HUES6 (cell line): ENCODE results near the gene TUBGCP6.
A peak's percentile ranks its signal among the peaks of the same experiment; 100 is the strongest.

Experiments
- H3K27ac ChIP-seq: 2 replicates; pipeline ENCODE4 v1.7.0; 2013; ENCODE audit warnings: low read depth, mild to moderate bottlenecking, low read length, inconsistent platforms
- H3K27me3 ChIP-seq: 2 replicates; pipeline ENCODE4 v1.6.1; 2013; ENCODE audit warnings: low read length; ENCODE audit not compliant: control insufficient read depth, insufficient read depth
- H3K36me3 ChIP-seq: 2 replicates; pipeline ENCODE4 v1.6.1; 2013; ENCODE audit warnings: low read length; ENCODE audit not compliant: control insufficient read depth, insufficient read depth
- H3K4me1 ChIP-seq: 2 replicates; pipeline ENCODE4 v1.6.1; 2013; ENCODE audit warnings: low read length; ENCODE audit not compliant: control insufficient read depth, insufficient read depth
- H3K4me3 ChIP-seq: 2 replicates; pipeline ENCODE4 v1.5.1; 2013; ENCODE audit warnings: low read depth, low read length
- H3K9ac ChIP-seq: one replicate; pipeline ENCODE4 v1.6.1; 2013; ENCODE audit warnings: mild to moderate bottlenecking, low read length
- H3K9me3 ChIP-seq: 2 replicates; pipeline ENCODE4 v1.6.1; 2013; ENCODE audit warnings: low read depth, low read length; ENCODE audit not compliant: control insufficient read depth, insufficient read depth

Gene TUBGCP6

GRCh38 chr22:50270666-50271394 lies 26.0 kb upstream of the TUBGCP6 start:
- Histone ChIP-seq H3K36me3 (peaks cover 10% of the 10 kb centered on the region), H3K9ac (no peak overlapping the region), H3K27me3 (peaks cover 64% of the 10 kb centered on the region), H3K9me3 (peaks cover under 1% of the 10 kb centered on the region; the same call in 1 of the 2 replicates), H3K4me1 (peaks cover 16% of the 10 kb centered on the region), H3K27ac (no peak overlapping the region), H3K4me3 (peak overlapping the region; percentile 43)

- Histone ChIP-seq H3K4me3 (peak within 1 kb of the TSS; percentile 43), H3K9me3 (no peaks in the 10 kb centered on the region), H3K27me3 (peaks cover 70% of the 10 kb centered on the region), H3K9ac (no peak within 1 kb of the TSS), H3K27ac (no peak within 1 kb of the TSS), H3K36me3 (peaks cover 3% of the 10 kb centered on the region), H3K4me1 (peaks cover 16% of the 10 kb centered on the region)
These were observed 25.3 kb upstream of the TUBGCP6 start, which contains the start of gene MAPK11 for GRCh38 chr22:50269970-50270665. TSS of gene MAPK11 (minus strand) at chr22:50270380. CDS start at chr22:50270292, 88 bp downstream.

GRCh38 chr22:50269573-50269969 lies 24.7 kb upstream of the TUBGCP6 start:
- peak overlapping the region; percentile 41 for H3K4me3 ChIP-seq
- H3K9ac ChIP-seq, result no peak overlapping the region
- no peaks in the 10 kb centered on the region for H3K36me3 ChIP-seq
- H3K27ac ChIP-seq, result no peak overlapping the region
- H3K4me1 ChIP-seq, result peaks cover 16% of the 10 kb centered on the region
- H3K9me3 ChIP-seq, result no peaks in the 10 kb centered on the region
- H3K27me3 ChIP-seq, result peaks cover 75% of the 10 kb centered on the region

GRCh38 chr22:50268655-50269113 lies 23.9 kb upstream of the TUBGCP6 start:
- Histone ChIP-seq H3K4me1 (peaks cover 16% of the 10 kb centered on the region), H3K27ac (no peak overlapping the region), H3K4me3 (no peak overlapping the region), H3K36me3 (no peaks in the 10 kb centered on the region), H3K9ac (no peak overlapping the region), H3K27me3 (peaks cover 83% of the 10 kb centered on the region), H3K9me3 (no peaks in the 10 kb centered on the region)

GRCh38 chr22:50267591-50268390 lies 23.0 kb upstream of the TUBGCP6 start:
- Histone ChIP-seq H3K4me3 (peak overlapping the region; percentile 56), H3K9me3 (no peaks in the 10 kb centered on the region), H3K4me1 (peaks cover 21% of the 10 kb centered on the region), H3K27me3 (peaks cover 91% of the 10 kb centered on the region), H3K9ac (no peak overlapping the region), H3K27ac (no peak overlapping the region), H3K36me3 (no peaks in the 10 kb centered on the region)

GRCh38 chr22:50266994-50267393 lies 22.2 kb upstream of the TUBGCP6 start:
- Histone ChIP-seq H3K36me3 (no peaks in the 10 kb centered on the region), H3K9me3 (no peaks in the 10 kb centered on the region), H3K4me1 (peaks cover 25% of the 10 kb centered on the region), H3K27me3 (peaks cover 93% of the 10 kb centered on the region), H3K4me3 (peak overlapping the region; percentile 56), H3K27ac (no peak overlapping the region), H3K9ac (no peak overlapping the region)

GRCh38 chr22:50264946-50265669 lies 20.3 kb upstream of the TUBGCP6 start:
- Histone ChIP-seq H3K9ac (no peak overlapping the region), H3K9me3 (no peaks in the 10 kb centered on the region), H3K36me3 (no peaks in the 10 kb centered on the region), H3K4me3 (no peak overlapping the region), H3K27me3 (peaks cover 89% of the 10 kb centered on the region), H3K27ac (no peak overlapping the region), H3K4me1 (peaks cover 20% of the 10 kb centered on the region)

- H3K9me3 ChIP-seq, result no peaks in the 10 kb centered on the region
- no peak overlapping the region for H3K4me3 ChIP-seq
- H3K27ac ChIP-seq, result no peak overlapping the region
- no peak overlapping the region for H3K9ac ChIP-seq
- H3K36me3 ChIP-seq, result no peaks in the 10 kb centered on the region
- peaks cover 14% of the 10 kb centered on the region for H3K4me1 ChIP-seq
- H3K27me3 ChIP-seq, result peaks cover 82% of the 10 kb centered on the region
These were observed 19.4 kb upstream of the TUBGCP6 start for GRCh38 chr22:50264104-50264745.

GRCh38 chr22:50262973-50263617 lies 18.3 kb upstream of the TUBGCP6 start:
- no peak overlapping the region for H3K9ac ChIP-seq
- H3K36me3 ChIP-seq, result no peaks in the 10 kb centered on the region
- H3K27ac ChIP-seq, result no peak overlapping the region
- no peak overlapping the region for H3K4me3 ChIP-seq
- peaks cover 14% of the 10 kb centered on the region for H3K4me1 ChIP-seq
- no peaks in the 10 kb centered on the region for H3K9me3 ChIP-seq
- H3K27me3 ChIP-seq, result peaks cover 70% of the 10 kb centered on the region

- H3K27me3 ChIP-seq, result peaks cover 65% of the 10 kb centered on the region
- no peaks in the 10 kb centered on the region for H3K9me3 ChIP-seq
- H3K36me3 ChIP-seq, result no peaks in the 10 kb centered on the region
- no peak overlapping the region for H3K4me3 ChIP-seq
- no peak overlapping the region for H3K27ac ChIP-seq
- H3K4me1 ChIP-seq, result peaks cover 14% of the 10 kb centered on the region
- H3K9ac ChIP-seq, result no peak overlapping the region
These were observed 17.7 kb upstream of the TUBGCP6 start for GRCh38 chr22:50262460-50262911.
